ENCODE data around the gene SLC39A8. TPM values are rescaled to one million over a fixed set of nuclear protein-coding genes. Genes with fewer than 3 reads are reported as not detected.

Gene SLC39A8
- total RNA-seq, 1 donor from 2014 or later, result 17.1 TPM

- no peak for DNase-seq (ENCODE audit: low spot score in 2 of 2)
- no peak for TF ChIP-seq CTCF (IDR thresholded peaks at IDR 0.05)
- Histone ChIP-seq H3K27ac (no peak overlapping the region), H3K36me3 (no peaks in the 10 kb centered on the region), H3K4me3 (no peak overlapping the region), H3K27me3 (no peaks in the 10 kb centered on the region), H3K4me1 (no peaks in the 10 kb centered on the region), H3K9me3 (no peaks in the 10 kb centered on the region)
- intact Hi-C loops (cut with DNase I), result no loop called here
Observed at GRCh38 chr4:102217345-102217744, 127.9 kb downstream of the SLC39A8 start.

DNA sequence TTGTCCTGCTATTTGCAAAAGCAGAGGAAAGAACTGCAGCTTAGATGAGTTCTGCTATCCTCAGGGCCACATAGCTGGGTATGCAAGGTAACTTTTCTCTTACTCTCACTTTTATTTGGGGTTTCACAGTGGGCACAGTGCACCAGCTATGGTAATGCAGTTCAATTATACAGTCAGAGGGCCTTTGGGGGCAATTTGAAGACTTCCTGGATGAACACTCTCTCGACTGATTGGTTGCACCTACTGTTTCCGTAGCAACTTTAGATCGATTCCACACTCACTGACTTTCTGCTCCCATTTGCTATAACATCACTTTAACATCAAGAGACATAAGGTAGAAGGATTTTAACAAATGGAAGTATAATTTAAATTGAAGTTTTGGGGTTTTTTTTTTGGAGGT, 128.6 kb downstream of the SLC39A8 start:
- no peak overlapping the region for H3K4me3 ChIP-seq
- no peaks in the 10 kb centered on the region for H3K27me3 ChIP-seq
- H3K9me3 ChIP-seq, result no peaks in the 10 kb centered on the region
- no peak for TF ChIP-seq CTCF (IDR thresholded peaks at IDR 0.05)
- intact Hi-C loops (cut with DNase I), result no loop called here
- H3K36me3 ChIP-seq, result no peaks in the 10 kb centered on the region
- H3K27ac ChIP-seq, result no peak overlapping the region
- H3K4me1 ChIP-seq, result no peaks in the 10 kb centered on the region
- no peak for DNase-seq (ENCODE audit: low spot score in 2 of 2)

DNA sequence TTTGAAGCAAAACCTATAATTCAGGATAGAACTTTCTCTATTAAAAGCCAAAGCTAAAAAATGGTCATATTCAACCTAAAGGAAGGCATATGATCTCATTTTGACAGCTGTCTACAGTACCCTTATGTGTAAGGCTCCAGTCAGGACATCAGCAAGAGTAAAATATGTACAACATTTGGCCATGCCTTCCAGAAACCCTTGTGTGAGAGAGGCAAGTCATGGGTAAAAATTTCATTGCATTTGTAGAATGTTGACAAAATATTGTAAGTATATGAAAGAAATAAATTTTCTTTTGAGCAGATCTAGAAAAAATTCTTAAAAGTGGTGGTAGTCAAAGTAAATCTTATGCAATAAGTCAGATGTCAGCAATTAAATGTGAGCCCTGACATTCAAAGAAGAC, 132.3 kb downstream of the SLC39A8 start:
- Histone ChIP-seq H3K27me3 (no peaks in the 10 kb centered on the region), H3K27ac (no peak overlapping the region), H3K4me1 (no peaks in the 10 kb centered on the region), H3K4me3 (no peak overlapping the region), H3K36me3 (no peaks in the 10 kb centered on the region), H3K9me3 (no peaks in the 10 kb centered on the region)
- no peak for TF ChIP-seq CTCF (IDR thresholded peaks at IDR 0.05)
- intact Hi-C loops (cut with DNase I), result no loop called here
- DNase-seq (ENCODE audit: low spot score in 2 of 2), result no peak

Other genes with a start within 250 kb of the SLC39A8 start
- 34.5 TPM for gene NFKB1, start 155.9 kb upstream of the SLC39A8 start, total RNA-seq